Type B pancreatic cell (in vitro differentiated cells): ENCODE results near the gene SGMS1. TPM values are rescaled to one million over a fixed set of nuclear protein-coding genes. Genes with fewer than 3 reads are reported as not detected.

Experiments used
- DNase-seq: peaks from one replicate; pipeline ENCODE4 v3.0.0; 2021; ENCODE audit warnings: mixed read lengths; ENCODE audit not compliant: unreplicated experiment; ENCODE audit errors: extremely low spot score
- H3K27ac Mint-ChIP-seq: 2 replicates; pipeline ENCODE4 v1.8.0; 2021; ENCODE audit warnings: mild to moderate bottlenecking, mixed read lengths
- H3K27me3 Mint-ChIP-seq: 2 replicates; pipeline ENCODE4 v1.8.0; 2021; ENCODE audit warnings: mixed read lengths
- H3K36me3 Mint-ChIP-seq: 2 replicates; pipeline ENCODE4 v1.8.0; 2021; ENCODE audit warnings: mixed read lengths
- H3K4me1 Mint-ChIP-seq: one replicate; pipeline ENCODE4 v1.8.0; 2021; ENCODE audit warnings: mixed read lengths; ENCODE audit not compliant: unreplicated experiment
- H3K4me3 Mint-ChIP-seq: 2 replicates; pipeline ENCODE4 v1.8.0; 2021; ENCODE audit warnings: mild to moderate bottlenecking, mixed read lengths
- H3K9me3 Mint-ChIP-seq: 2 replicates; pipeline ENCODE4 v1.8.0; 2021; ENCODE audit warnings: mixed read lengths
- CTCF ChIP-seq: fragments of 200-600 bp; sonication (generic); conservative IDR thresholded peaks from 2 replicates; pipeline ENCODE4 v1.5.0; 2021; ENCODE audit warnings: antibody characterized with exemption, mild to moderate bottlenecking
- total RNA-seq: library from RNA; stranded (reverse); gene quantifications from 2 replicates; pipeline ENCODE4 v1.2.1, GENCODE V29; 2021; ENCODE audit warnings: low replicate concordance

SGMS1 gene
- total RNA-seq, 1 donor from 2014 or later, result 15.1 TPM

GRCh38 chr10:50511492-50512213, 112.1 kb downstream of the SGMS1 start:
- peaks cover 11% of the 10 kb centered on the region for H3K4me1 Mint-ChIP-seq
- TF ChIP-seq CTCF, result no peak
- no peaks in the 10 kb centered on the region for H3K27me3 Mint-ChIP-seq
- no peak for DNase-seq
- no peaks in the 10 kb centered on the region for H3K9me3 Mint-ChIP-seq
- no peak overlapping the region for H3K4me3 Mint-ChIP-seq
- H3K27ac Mint-ChIP-seq, result no peak overlapping the region
- H3K36me3 Mint-ChIP-seq, result no peaks in the 10 kb centered on the region

GRCh38 chr10:50510517-50511473, 113.0 kb downstream of the SGMS1 start:
- H3K4me1 Mint-ChIP-seq, result peaks cover 4% of the 10 kb centered on the region
- TF ChIP-seq CTCF, result no peak

GRCh38 chr10:50508315-50509051, 115.3 kb downstream of the SGMS1 start:
- H3K27ac Mint-ChIP-seq, result no peak overlapping the region
- no peak for TF ChIP-seq CTCF
- peaks cover 6% of the 10 kb centered on the region for H3K4me1 Mint-ChIP-seq
- no peak for DNase-seq
- H3K4me3 Mint-ChIP-seq, result no peak overlapping the region
- H3K36me3 Mint-ChIP-seq, result no peaks in the 10 kb centered on the region
- no peaks in the 10 kb centered on the region for H3K27me3 Mint-ChIP-seq
- H3K9me3 Mint-ChIP-seq, result no peaks in the 10 kb centered on the region

More at GRCh38 chr10:50510517-50511473, 113.0 kb downstream of the SGMS1 start:
- Mint-ChIP-seq H3K4me3 (no peak overlapping the region), H3K27me3 (no peaks in the 10 kb centered on the region), H3K9me3 (no peaks in the 10 kb centered on the region), H3K27ac (no peak overlapping the region), H3K36me3 (no peaks in the 10 kb centered on the region)
- no peak for DNase-seq

- peaks cover 8% of the 10 kb centered on the region for H3K4me1 Mint-ChIP-seq
- H3K27ac Mint-ChIP-seq, result peak overlapping the region; percentile 40
- no peaks in the 10 kb centered on the region for H3K36me3 Mint-ChIP-seq
- H3K27me3 Mint-ChIP-seq, result no peaks in the 10 kb centered on the region
- DNase-seq, result no peak
- no peak for TF ChIP-seq CTCF
- H3K4me3 Mint-ChIP-seq, result no peak overlapping the region
- no peaks in the 10 kb centered on the region for H3K9me3 Mint-ChIP-seq
Observed at GRCh38 chr10:50506861-50507573, 116.7 kb downstream of the SGMS1 start.

- H3K27ac Mint-ChIP-seq, result peak overlapping the region; percentile 93
- no peak for DNase-seq
- H3K4me1 Mint-ChIP-seq, result peaks cover 7% of the 10 kb centered on the region
- H3K27me3 Mint-ChIP-seq, result no peaks in the 10 kb centered on the region
- no peak for TF ChIP-seq CTCF
- no peaks in the 10 kb centered on the region for H3K36me3 Mint-ChIP-seq
- no peaks in the 10 kb centered on the region for H3K9me3 Mint-ChIP-seq
- no peak overlapping the region for H3K4me3 Mint-ChIP-seq
Observed at GRCh38 chr10:50504389-50504788, 119.4 kb downstream of the SGMS1 start.
